Thymus (tissue), 11 donors: Measurements from ENCODE around the gene TNNI3K. TPM values are rescaled to one million over a fixed set of nuclear protein-coding genes. Genes with fewer than 3 reads are reported as not detected.

Experiments used
- DNase-seq, 9 donors: peaks; one replicate each; pipeline ENCODE4 v3.0.0-alpha.2; 2013; ENCODE audit warnings: low spot score in 9 of 9, low read depth in 6 of 9, missing footprints in 1 of 9
- H3K27ac ChIP-seq, 2 donors: one replicate each; pipeline ENCODE4 v1.5.1; 2013; ENCODE audit warnings: control low read depth in 1 of 2, low read depth in 1 of 2, low read length in 1 of 2, mild to moderate bottlenecking in 1 of 2, moderate library complexity in 1 of 2
- H3K27me3 ChIP-seq, 2 donors: one replicate each; pipeline ENCODE4 v1.5.1; 2013; ENCODE audit warnings: low read length in 1 of 2; ENCODE audit not compliant: control insufficient read depth in 2 of 2, insufficient read depth in 1 of 2
- H3K36me3 ChIP-seq, 2 donors: one replicate each; pipeline ENCODE4 v1.5.1; 2013; ENCODE audit warnings: low read length in 1 of 2, mild to moderate bottlenecking in 1 of 2, moderate library complexity in 1 of 2; ENCODE audit not compliant: control insufficient read depth in 2 of 2, insufficient read depth in 2 of 2
- H3K4me1 ChIP-seq, 2 donors: one replicate each; pipeline ENCODE4 v1.5.1; 2013; ENCODE audit warnings: low read length in 2 of 2; ENCODE audit not compliant: control insufficient read depth in 2 of 2, insufficient read depth in 2 of 2
- H3K4me3 ChIP-seq, 2 donors: one replicate each; pipeline ENCODE4 v1.5.1; 2013; ENCODE audit warnings: low read length in 2 of 2, control low read depth in 1 of 2, mild to moderate bottlenecking in 1 of 2
- H3K9me3 ChIP-seq, 2 donors: one replicate each; pipeline ENCODE4 v1.5.1; 2013; ENCODE audit warnings: low read length in 1 of 2, mild to moderate bottlenecking in 1 of 2; ENCODE audit not compliant: control insufficient read depth in 2 of 2, insufficient read depth in 1 of 2
- WGBS: extraction: QIAGEN DNeasy Blood & Tissue Kit; methylation state at CpG from one replicate; pipeline ENCODE4 v1.1.7; 2013; 5-methylcytosine and 5-hydroxymethylcytosine counted together
- polyA plus RNA-seq: library from polyadenylated mRNA; stranded (reverse); fragments of 200-250 nt; gene quantifications from one replicate; pipeline ENCODE4 v1.2.3, GENCODE V29; 2013
- total RNA-seq: library from RNA; stranded (reverse); fragments of 120-200 nt; gene quantifications from one replicate; pipeline ENCODE4 v1.2.4, GENCODE V29; 2013
- donor health status: healthy.

The TNNI3K gene
- total and polyA plus RNA-seq, 2 donors: 0.61 to 0.94 TPM

GRCh38 chr1:74328851-74329250, 93.7 kb downstream of the TNNI3K start:
- H3K4me1 ChIP-seq: no peaks in the 10 kb centered on the region
- no peak for DNase-seq
- no peaks in the 10 kb centered on the region for H3K27me3 ChIP-seq
- no peaks in the 10 kb centered on the region for H3K36me3 ChIP-seq
- no peak overlapping the region for H3K27ac ChIP-seq
- H3K4me3 ChIP-seq: no peak overlapping the region
- no peaks in the 10 kb centered on the region for H3K9me3 ChIP-seq

GRCh38 chr1:74333244-74333643, 98.1 kb downstream of the TNNI3K start:
- H3K4me1 ChIP-seq: no peaks in the 10 kb centered on the region

DNA sequence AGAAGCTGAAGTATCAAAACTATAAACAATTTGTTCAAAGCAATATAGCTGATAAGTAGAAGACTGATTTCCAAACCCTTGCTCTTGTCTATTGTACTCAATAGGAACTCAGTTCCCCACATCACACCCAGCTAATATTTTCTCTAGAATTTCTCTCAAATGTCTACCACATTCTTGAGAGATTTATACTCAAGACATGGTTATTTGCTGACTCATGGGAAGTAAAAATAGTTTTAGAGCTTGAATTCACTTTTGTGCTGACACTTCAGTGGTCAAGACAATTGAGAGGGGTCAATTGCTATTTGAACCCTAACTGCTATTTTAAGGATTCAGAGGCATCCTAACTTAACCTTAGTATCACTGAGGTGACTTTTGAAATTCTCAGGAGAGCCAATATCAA, 99.0 kb downstream of the TNNI3K start:
- no peaks in the 10 kb centered on the region for H3K9me3 ChIP-seq
- no peak overlapping the region for H3K27ac ChIP-seq
- H3K27me3 ChIP-seq: no peaks in the 10 kb centered on the region
- no peaks in the 10 kb centered on the region for H3K4me1 ChIP-seq
- DNase-seq: no peak
- H3K36me3 ChIP-seq: no peaks in the 10 kb centered on the region
- no peak overlapping the region for H3K4me3 ChIP-seq

More at GRCh38 chr1:74333244-74333643, 98.1 kb downstream of the TNNI3K start:
- H3K4me3 ChIP-seq: no peak overlapping the region
- no peak overlapping the region for H3K27ac ChIP-seq
- DNase-seq: no peak
- H3K9me3 ChIP-seq: no peaks in the 10 kb centered on the region
- H3K27me3 ChIP-seq: no peaks in the 10 kb centered on the region
- no peaks in the 10 kb centered on the region for H3K36me3 ChIP-seq
- WGBS: 90% methylated on average over 2 of the region's 2 CpGs

DNA sequence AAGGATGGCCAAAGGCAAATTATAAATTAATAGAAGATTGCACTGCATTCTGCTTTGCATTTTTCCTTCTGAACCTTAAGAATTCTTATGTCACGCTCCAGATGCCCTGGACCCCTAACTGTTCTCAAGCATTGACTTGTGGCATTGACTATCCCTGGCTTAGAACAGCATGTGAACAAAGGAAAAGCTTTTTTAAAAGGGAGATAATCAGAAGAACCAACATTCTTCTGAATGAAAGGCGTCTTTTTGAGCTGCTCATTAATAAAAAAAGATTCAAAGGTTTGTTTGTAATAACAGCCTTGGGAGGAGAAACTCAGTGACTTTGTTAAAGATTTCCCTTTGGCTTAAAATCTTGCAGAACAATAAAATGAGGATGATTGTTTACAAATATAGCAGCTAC, 105.5 kb downstream of the TNNI3K start:
- no peaks in the 10 kb centered on the region for H3K9me3 ChIP-seq
- no peak overlapping the region for H3K27ac ChIP-seq
- no peaks in the 10 kb centered on the region for H3K27me3 ChIP-seq
- no peaks in the 10 kb centered on the region for H3K4me1 ChIP-seq
- WGBS: 87% methylated on average over 2 of the region's 2 CpGs
- H3K4me3 ChIP-seq: no peak overlapping the region
- no peaks in the 10 kb centered on the region for H3K36me3 ChIP-seq
- DNase-seq: no peak

DNA sequence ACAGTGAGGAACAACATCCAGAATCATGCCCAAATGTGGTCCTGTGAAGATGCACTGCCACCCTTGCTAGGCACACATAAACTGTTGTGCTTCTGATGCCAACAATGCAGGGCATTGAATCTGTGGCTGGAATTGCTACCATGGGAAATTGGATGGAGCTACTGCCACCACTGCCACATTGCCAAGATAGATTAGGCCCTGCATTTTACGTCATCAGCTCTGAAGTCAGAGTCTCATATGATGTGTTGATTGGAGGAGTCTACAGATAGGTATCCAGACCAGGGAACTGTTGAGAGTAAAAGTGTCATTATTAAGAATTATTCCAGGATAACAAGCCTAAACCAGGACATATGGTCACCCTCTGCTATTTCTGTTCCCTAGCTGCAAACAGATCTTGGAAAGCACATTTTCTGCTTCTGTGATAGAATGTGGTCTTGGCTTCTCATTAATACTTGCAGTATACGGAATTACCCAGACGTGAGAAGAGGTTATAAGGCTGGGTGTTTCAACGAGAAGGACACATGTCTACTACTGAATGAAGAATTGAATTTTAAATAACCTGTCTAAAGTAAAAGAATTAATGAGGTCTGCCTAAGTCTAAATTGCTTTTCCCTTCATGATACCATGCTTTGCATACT, 106.6 kb downstream of the TNNI3K start:
- H3K9me3 ChIP-seq: no peaks in the 10 kb centered on the region
- no peak for DNase-seq
- H3K4me1 ChIP-seq: no peaks in the 10 kb centered on the region
- H3K36me3 ChIP-seq: no peaks in the 10 kb centered on the region
- WGBS: 96% methylated on average over 4 of the region's 4 CpGs
- no peak overlapping the region for H3K4me3 ChIP-seq
- H3K27me3 ChIP-seq: no peaks in the 10 kb centered on the region
- H3K27ac ChIP-seq: no peak overlapping the region

DNA sequence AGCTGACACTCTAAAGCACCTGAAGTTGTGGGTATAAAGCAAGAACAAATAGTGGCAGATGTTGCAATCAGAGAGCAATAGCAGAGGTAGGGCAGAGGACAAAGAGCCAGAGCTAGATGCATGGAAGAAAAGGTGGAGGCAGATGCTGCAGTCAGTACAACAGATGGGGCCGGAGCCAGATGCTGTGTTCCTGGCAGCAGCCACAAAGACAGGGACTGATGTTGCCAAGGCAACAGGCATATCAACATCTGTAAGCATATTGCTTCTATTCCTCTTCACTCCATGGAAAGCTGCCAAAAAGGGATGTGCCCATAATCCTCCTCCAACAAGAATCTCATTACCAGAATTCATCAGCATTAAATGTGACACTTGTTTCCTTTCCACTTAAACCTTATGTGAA, 108.0 kb downstream of the TNNI3K start:
- 87% methylated on average over 1 of the region's 1 CpG for WGBS
- no peaks in the 10 kb centered on the region for H3K4me1 ChIP-seq
- no peaks in the 10 kb centered on the region for H3K27me3 ChIP-seq
- no peak overlapping the region for H3K27ac ChIP-seq
- H3K9me3 ChIP-seq: no peaks in the 10 kb centered on the region
- H3K36me3 ChIP-seq: no peaks in the 10 kb centered on the region
- H3K4me3 ChIP-seq: no peak overlapping the region
- peak in 2 of 9 donors; percentile 2 to 3 for DNase-seq

- no peak for DNase-seq
- H3K4me1 ChIP-seq: no peaks in the 10 kb centered on the region
- no peaks in the 10 kb centered on the region for H3K9me3 ChIP-seq
- H3K4me3 ChIP-seq: no peak overlapping the region
- no peaks in the 10 kb centered on the region for H3K36me3 ChIP-seq
- no peak overlapping the region for H3K27ac ChIP-seq
- H3K27me3 ChIP-seq: no peaks in the 10 kb centered on the region
- 94% methylated on average over 1 of the region's 1 CpG for WGBS
Observed at GRCh38 chr1:74344387-74344786, 109.2 kb downstream of the TNNI3K start.

DNA sequence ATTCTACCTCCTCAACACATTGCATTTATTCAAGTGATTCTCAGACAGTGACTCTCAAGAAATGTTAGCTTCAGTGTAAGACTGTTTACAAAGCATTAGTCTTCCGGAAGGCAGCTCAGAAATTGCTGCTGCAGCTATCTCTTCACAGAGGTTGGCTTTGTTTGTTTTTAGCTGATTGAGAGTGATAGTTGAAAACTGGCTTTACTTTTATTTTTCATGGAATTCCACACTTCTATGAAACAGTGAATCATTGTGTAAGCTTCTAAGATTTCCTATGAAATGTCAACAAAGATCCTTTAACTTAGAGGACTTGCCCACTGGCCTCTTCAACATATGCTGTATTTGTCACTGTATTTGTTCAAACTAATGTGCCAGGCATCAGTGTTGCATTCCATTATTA, 121.3 kb downstream of the TNNI3K start:
- WGBS: 90% methylated on average over 1 of the region's 1 CpG
- Histone ChIP-seq H3K4me3 (no peak overlapping the region), H3K9me3 (no peaks in the 10 kb centered on the region), H3K36me3 (no peaks in the 10 kb centered on the region), H3K27ac (no peak overlapping the region), H3K4me1 (no peaks in the 10 kb centered on the region), H3K27me3 (no peaks in the 10 kb centered on the region)
- DNase-seq: no peak

DNA sequence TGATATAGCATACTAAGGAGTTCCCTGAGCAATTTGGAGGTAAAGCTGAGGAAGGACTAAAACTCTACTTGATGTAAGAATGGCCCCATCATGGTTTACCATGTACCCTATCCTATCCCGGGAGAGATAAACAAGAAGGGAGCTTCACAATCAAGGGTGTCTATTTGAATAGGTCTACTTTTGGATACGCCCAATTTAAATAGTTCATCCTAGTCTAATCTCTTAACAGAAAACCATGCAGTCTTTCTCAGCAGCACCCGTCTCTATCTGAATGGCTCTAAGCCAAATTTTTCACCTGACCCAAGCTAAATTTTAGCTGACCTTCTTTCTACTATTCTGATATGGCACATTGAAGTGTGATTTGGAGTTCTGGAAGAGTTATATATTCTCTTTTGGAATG, 122.0 kb downstream of the TNNI3K start:
- no peaks in the 10 kb centered on the region for H3K9me3 ChIP-seq
- 91% methylated on average over 3 of the region's 3 CpGs for WGBS
- H3K4me1 ChIP-seq: no peaks in the 10 kb centered on the region
- no peak overlapping the region for H3K4me3 ChIP-seq
- DNase-seq: no peak
- no peaks in the 10 kb centered on the region for H3K36me3 ChIP-seq
- no peak overlapping the region for H3K27ac ChIP-seq
- H3K27me3 ChIP-seq: no peaks in the 10 kb centered on the region

DNA sequence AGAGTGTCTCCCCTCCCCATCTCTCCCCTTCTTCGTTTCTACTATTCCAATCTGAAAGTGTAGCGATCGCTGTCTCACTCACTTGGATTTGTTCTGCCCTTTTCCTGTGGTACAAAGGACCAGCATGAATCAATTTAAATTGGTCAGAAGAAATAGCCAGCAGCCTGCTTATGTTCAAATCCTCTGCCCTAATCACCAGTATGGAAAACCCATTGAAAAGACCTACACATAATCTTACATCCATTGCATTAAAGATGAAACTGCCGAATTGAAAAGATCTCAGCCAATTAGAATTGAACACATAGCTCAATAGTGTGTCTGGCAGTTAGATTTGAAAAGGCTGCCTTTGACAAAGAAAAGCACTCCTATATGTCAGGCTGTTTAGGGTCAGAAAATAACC, 122.6 kb downstream of the TNNI3K start:
- no peak overlapping the region for H3K27ac ChIP-seq
- H3K27me3 ChIP-seq: no peaks in the 10 kb centered on the region
- DNase-seq: no peak
- H3K36me3 ChIP-seq: no peaks in the 10 kb centered on the region
- H3K4me3 ChIP-seq: no peak overlapping the region
- H3K9me3 ChIP-seq: no peaks in the 10 kb centered on the region
- 95% methylated on average over 4 of the region's 4 CpGs for WGBS
- H3K4me1 ChIP-seq: no peaks in the 10 kb centered on the region
